ENCODE measurements around the gene NKX3-2.

Gene NKX3-2

GRCh38 chr4:13590766-13591165 lies 46.5 kb upstream of the NKX3-2 start:
- POLR2A ChIA-PET = no interaction called here
- Histone ChIP-seq H3K9me3 (ENCODE audit: control insufficient read depth, insufficient read depth, low read depth, low read length) (no peaks in the 10 kb centered on the region), H3K36me3 (ENCODE audit: control insufficient read depth in 2 of 2, insufficient read depth in 1 of 2, low read length in 2 of 2) (peaks cover 4 to 73% of the 10 kb centered on the region in 2 experiments; a peak in 2 of 3 replicates), H3K4me3 (ENCODE audit: low read depth, low read length) (no peak overlapping the region), H3K4me1 (ENCODE audit: control insufficient read depth, insufficient read depth, low read length) (no peaks in the 10 kb centered on the region), H3K27ac (ENCODE audit: extremely low read depth, low read depth, low read length) (no peak overlapping the region)
- no peak for TF ChIP-seq GFI1B (tag by site-specific recombination; IDR thresholded peaks at IDR 0.05)
- no peak for TF ChIP-seq ZNF416 (tag by site-specific recombination; IDR thresholded peaks at IDR 0.05)
- TF ChIP-seq ZNF223 (tag by site-specific recombination; IDR thresholded peaks at IDR 0.05) = no peak
- no peak for TF ChIP-seq ZSCAN16 (tag by site-specific recombination; IDR thresholded peaks at IDR 0.05)
- no peak for TF ChIP-seq ZNF423 (tag by site-specific recombination; IDR thresholded peaks at IDR 0.05)
- no peak for TF ChIP-seq ZNF624 (tag by site-specific recombination; IDR thresholded peaks at IDR 0.05)
- no peak for TF ChIP-seq FEZF1 (tag by site-specific recombination; IDR thresholded peaks at IDR 0.05)
- TF ChIP-seq HOXD13 (CRISPR knock-in tag; IDR thresholded peaks at IDR 0.05; ENCODE audit: borderline replicate concordance) = no peak
- TF ChIP-seq ZNF311 (tag by site-specific recombination; IDR thresholded peaks at IDR 0.05; ENCODE audit: borderline replicate concordance) = no peak
- no peak for TF ChIP-seq ZBTB49 (tag by site-specific recombination; IDR thresholded peaks at IDR 0.05; ENCODE audit: low read depth)
- no peak for TF ChIP-seq CTCF (tag by site-specific recombination; IDR thresholded peaks at IDR 0.05)
- no peak for TF ChIP-seq ZNF398 (tag by site-specific recombination; IDR thresholded peaks at IDR 0.05)
- CTCF ChIA-PET = interaction anchor here (0.7 kb wide), 1 partner anchor 367 kb away, joined by 4 read pairs; no protein-coding TSS in a partner anchor

GRCh38 chr4:13588954-13589353 lies 44.6 kb upstream of the NKX3-2 start:
- Histone ChIP-seq H3K36me3 (ENCODE audit: control insufficient read depth in 2 of 2, insufficient read depth in 1 of 2, low read length in 2 of 2) (peaks cover 7 to 68% of the 10 kb centered on the region in 2 experiments), H3K4me3 (ENCODE audit: low read depth, low read length) (no peak overlapping the region), H3K27ac (ENCODE audit: extremely low read depth, low read depth, low read length) (no peak overlapping the region), H3K4me1 (ENCODE audit: control insufficient read depth, insufficient read depth, low read length) (no peaks in the 10 kb centered on the region), H3K9me3 (ENCODE audit: control insufficient read depth, insufficient read depth, low read depth, low read length) (no peaks in the 10 kb centered on the region)
- no peak for TF ChIP-seq ZBTB17 (tag by site-specific recombination; IDR thresholded peaks at IDR 0.05)
- no peak for TF ChIP-seq KLF10 (tag by site-specific recombination; IDR thresholded peaks at IDR 0.05)
- TF ChIP-seq IKZF3 (tag by site-specific recombination; IDR thresholded peaks at IDR 0.05) = no peak
- no peak for TF ChIP-seq ZNF354C (tag by site-specific recombination; IDR thresholded peaks at IDR 0.05; ENCODE audit: borderline replicate concordance, low read depth)
- TF ChIP-seq ZNF521 (tag by site-specific recombination; IDR thresholded peaks at IDR 0.05) = no peak
- no peak for TF ChIP-seq ZNF473 (tag by site-specific recombination; IDR thresholded peaks at IDR 0.05)
- no peak for TF ChIP-seq ZBTB6 (tag by site-specific recombination; IDR thresholded peaks at IDR 0.05)
- TF ChIP-seq ZNF530 (tag by site-specific recombination; IDR thresholded peaks at IDR 0.05; ENCODE audit: low read depth) = no peak
- TF ChIP-seq ZNF214 (tag by site-specific recombination; IDR thresholded peaks at IDR 0.05; ENCODE audit: borderline replicate concordance) = no peak
- no peak for TF ChIP-seq ZNF621 (tag by site-specific recombination; IDR thresholded peaks at IDR 0.05)
- no peak for TF ChIP-seq OVOL3 (tag by site-specific recombination; IDR thresholded peaks at IDR 0.05)
- TF ChIP-seq HIC1 (tag by site-specific recombination; IDR thresholded peaks at IDR 0.05) = no peak
- TF ChIP-seq EGR2 (tag by site-specific recombination; IDR thresholded peaks at IDR 0.05; ENCODE audit: low read depth) = no peak
- no peak for TF ChIP-seq ZNF114 (tag by site-specific recombination; IDR thresholded peaks at IDR 0.05)
- no peak for TF ChIP-seq GLI4 (tag by site-specific recombination; IDR thresholded peaks at IDR 0.05)
- ChIA-PET CTCF (no interaction called here), POLR2A (no interaction called here)
